ENCODE data around the gene TSEN34. TPM values are rescaled to one million over a fixed set of nuclear protein-coding genes. Genes with fewer than 3 reads are reported as not detected.

TSEN34 gene
- total RNA-seq, 1 experiment from 2014 or later, result 32.0 TPM

- DNase-seq (ENCODE audit: low spot score) (no peak), ATAC-seq (no peak)
- Mint-ChIP-seq H3K36me3 (peaks cover 82% of the 10 kb centered on the region), H3K9me3 (no peaks in the 10 kb centered on the region), H3K27ac (no peak overlapping the region), H3K4me3 (no peak overlapping the region), H3K27me3 (ENCODE audit: low read depth) (no peaks in the 10 kb centered on the region; the same call in 1 of the 2 replicates), H3K4me1 (no peaks in the 10 kb centered on the region)
- POLR2A ChIA-PET, result interaction anchor here (1.4 kb wide), 1 partner anchor 8 kb away, joined by 3 read pairs; no protein-coding TSS in a partner anchor
- CTCF ChIA-PET, result interaction anchor here (0.6 kb wide), 1 partner anchor 159 kb away, joined by 3 read pairs; no protein-coding TSS in a partner anchor
- TF ChIP-seq NFE2L1 (CRISPR knock-in tag; IDR thresholded peaks at IDR 0.05) (no peak), MLX (CRISPR knock-in tag; IDR thresholded peaks at IDR 0.05) (no peak), ELF4 (CRISPR knock-in tag; IDR thresholded peaks at IDR 0.05; ENCODE audit: low read depth) (no peak), GRHL2 (CRISPR knock-in tag; IDR thresholded peaks at IDR 0.05; ENCODE audit: insufficient replicate concordance, severe bottlenecking) (no peak), USF1 (CRISPR knock-in tag; IDR thresholded peaks at IDR 0.05) (no peak), ZNF263 (CRISPR knock-in tag; IDR thresholded peaks at IDR 0.05; ENCODE audit: low read depth) (no peak), ZNF416 (CRISPR knock-in tag; IDR thresholded peaks at IDR 0.05) (no peak)
Observed at GRCh38 chr19:54148158-54148557, 43.0 kb upstream of the TSEN34 start.

GRCh38 chr19:54149021-54149812 lies 41.9 kb upstream of the TSEN34 start:
- Mint-ChIP-seq H3K36me3 (peaks cover 79% of the 10 kb centered on the region), H3K4me1 (no peaks in the 10 kb centered on the region), H3K4me3 (no peak overlapping the region), H3K9me3 (no peaks in the 10 kb centered on the region), H3K27ac (peak overlapping the region; percentile 53; the same call in 1 of the 2 replicates), H3K27me3 (ENCODE audit: low read depth) (no peaks in the 10 kb centered on the region; the same call in 1 of the 2 replicates)
- no peak for DNase-seq (ENCODE audit: low spot score)
- CTCF ChIA-PET, result no interaction called here
- POLR2A ChIA-PET, result interaction anchor here (1.2 to 2.8 kb wide), 2 partner anchors 10 to 12 kb away, joined by 3 to 11 read pairs; partner anchors contain the start of genes CNOT3 and LENG1
- no peak for ATAC-seq
- TF ChIP-seq ERG (CRISPR knock-in tag; IDR thresholded peaks at IDR 0.05), result no peak
- TF ChIP-seq ARID4B (CRISPR knock-in tag; IDR thresholded peaks at IDR 0.05; ENCODE audit: borderline replicate concordance), result no peak
- TF ChIP-seq STAT6 (CRISPR knock-in tag; conservative IDR thresholded peaks at IDR 0.05; ENCODE audit: low read depth), result no peak
- no peak for TF ChIP-seq TEAD1 (CRISPR knock-in tag; IDR thresholded peaks at IDR 0.05)
- TF ChIP-seq, protein P1, sequence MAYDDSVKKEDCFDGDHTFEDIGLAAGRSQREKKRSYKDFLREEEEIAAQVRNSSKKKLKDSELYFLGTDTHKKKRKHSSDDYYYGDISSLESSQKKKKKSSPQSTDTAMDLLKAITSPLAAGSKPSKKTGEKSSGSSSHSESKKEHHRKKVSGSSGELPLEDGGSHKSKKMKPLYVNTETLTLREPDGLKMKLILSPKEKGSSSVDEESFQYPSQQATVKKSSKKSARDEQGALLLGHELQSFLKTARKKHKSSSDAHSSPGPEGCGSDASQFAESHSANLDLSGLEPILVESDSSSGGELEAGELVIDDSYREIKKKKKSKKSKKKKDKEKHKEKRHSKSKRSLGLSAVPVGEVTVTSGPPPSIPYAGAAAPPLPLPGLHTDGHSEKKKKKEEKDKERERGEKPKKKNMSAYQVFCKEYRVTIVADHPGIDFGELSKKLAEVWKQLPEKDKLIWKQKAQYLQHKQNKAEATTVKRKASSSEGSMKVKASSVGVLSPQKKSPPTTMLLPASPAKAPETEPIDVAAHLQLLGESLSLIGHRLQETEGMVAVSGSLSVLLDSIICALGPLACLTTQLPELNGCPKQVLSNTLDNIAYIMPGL (CRISPR knock-in tag; IDR thresholded peaks at IDR 0.05), result no peak
- no peak for TF ChIP-seq ATF1 (CRISPR knock-in tag; IDR thresholded peaks at IDR 0.05)
- no peak for TF ChIP-seq CDX4 (CRISPR knock-in tag; IDR thresholded peaks at IDR 0.05; ENCODE audit: borderline replicate concordance)
- TF ChIP-seq ZBTB21 (CRISPR knock-in tag; IDR thresholded peaks at IDR 0.05; ENCODE audit: borderline replicate concordance), result no peak
- no peak for TF ChIP-seq NFE2L1 (CRISPR knock-in tag; IDR thresholded peaks at IDR 0.05)
- no peak for TF ChIP-seq NR3C1 (CRISPR knock-in tag; conservative IDR thresholded peaks at IDR 0.05; ENCODE audit: low read depth)
- TF ChIP-seq ZNF425 (CRISPR knock-in tag; conservative IDR thresholded peaks at IDR 0.05), result no peak
- no peak for TF ChIP-seq JAZF1 (CRISPR knock-in tag; IDR thresholded peaks at IDR 0.05)
